HG03520 (cell line): Measurements from ENCODE around the gene MAB21L4.

Source experiments
- ATAC-seq: cut with Tn5 transposase; IDR thresholded peaks from one replicate; pipeline ENCODE4 v1.9.1; 2021; ENCODE audit warnings: mild to moderate bottlenecking, moderate library complexity; ENCODE audit not compliant: unreplicated experiment

Gene MAB21L4

DNA sequence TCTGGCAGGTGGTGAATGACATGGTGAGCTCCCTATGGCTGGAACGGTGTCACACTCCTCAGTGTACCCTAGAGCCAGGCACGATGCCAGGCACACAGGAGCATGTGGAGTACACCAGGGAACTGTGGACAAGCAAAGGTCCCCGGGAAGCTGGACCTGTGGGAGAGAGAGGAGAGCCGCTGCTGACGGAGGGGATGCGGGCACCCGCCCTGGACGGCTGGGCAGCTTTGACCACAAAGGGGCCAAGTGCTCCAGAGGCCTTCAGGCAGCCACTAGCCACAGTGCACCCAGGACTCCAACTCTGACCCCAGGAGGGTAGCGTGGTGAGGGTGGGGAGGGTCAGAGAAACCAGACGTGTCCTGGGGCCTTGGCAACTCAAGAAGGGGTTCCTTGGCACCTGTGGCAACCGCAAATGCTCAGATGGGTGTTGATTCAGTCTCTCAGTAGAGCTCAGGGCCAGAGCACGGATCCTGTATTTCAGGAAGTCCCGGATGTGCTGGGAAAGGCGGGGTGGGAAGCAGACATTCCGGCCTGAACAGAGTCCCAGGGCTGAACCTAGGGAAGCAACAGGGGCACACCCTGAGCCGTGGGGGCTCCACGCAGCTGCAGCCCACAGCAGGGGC lies 2.3 kb upstream of the MAB21L4 start:
- ATAC-seq: no peak

DNA sequence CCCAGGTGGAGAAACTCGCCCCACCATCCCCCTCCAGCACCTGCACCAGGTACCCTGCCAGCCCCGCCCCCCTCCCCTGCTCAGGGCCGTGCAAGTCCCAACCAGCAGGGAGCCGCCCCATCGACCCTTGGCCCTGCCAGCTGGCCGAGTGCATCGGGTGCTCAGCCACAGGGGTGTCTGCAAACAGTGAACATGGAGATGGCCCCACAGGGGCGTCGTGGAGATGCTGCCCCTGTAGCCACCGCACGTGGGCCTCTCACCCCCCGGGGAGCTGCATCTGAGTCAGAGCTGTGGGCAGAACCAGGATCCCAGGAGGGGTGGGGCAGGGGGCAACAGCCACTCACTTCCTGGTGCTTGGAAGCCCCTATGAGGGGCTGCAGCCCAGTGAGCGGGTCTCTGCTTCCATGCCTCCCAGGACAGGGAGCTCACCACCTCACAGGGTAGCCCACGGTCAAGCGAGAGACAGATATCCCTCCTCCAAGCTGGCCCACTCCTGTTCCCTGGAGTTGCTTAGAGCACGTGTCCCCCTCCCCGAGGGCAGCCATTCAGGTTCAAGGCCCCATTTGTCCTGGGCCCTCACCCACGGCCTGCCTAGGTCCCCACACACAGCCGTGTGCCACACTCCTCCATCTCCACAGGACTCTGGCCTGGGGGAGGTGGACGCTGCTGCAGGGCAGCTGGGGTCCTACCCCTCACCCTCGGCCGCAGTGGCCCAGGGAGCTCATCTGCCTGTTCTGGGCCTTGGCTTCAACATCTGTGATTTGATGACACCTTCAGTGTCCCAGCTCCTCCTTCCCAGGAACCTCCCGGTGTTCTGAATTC lies 1.1 kb upstream of the MAB21L4 start:
- ATAC-seq: no peak

DNA sequence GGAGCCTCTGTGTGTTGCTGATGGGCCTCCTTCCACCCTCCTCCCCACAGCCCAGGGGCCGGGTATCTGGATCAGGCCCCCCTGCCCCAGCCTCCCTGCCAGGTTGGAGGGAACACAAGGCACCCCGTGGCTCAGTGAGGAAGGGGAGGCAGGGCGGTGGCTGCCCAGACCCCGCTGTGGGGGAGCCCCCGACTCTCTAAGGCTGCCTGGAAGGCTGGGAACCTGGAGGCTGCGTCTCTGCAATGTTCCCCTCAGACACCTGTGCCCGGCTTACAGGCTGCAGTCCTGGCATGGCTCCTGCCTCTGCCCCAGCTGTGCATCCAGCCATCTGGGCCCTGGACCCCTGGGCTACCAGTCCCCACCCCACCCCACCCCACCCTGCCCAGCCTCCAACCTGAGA lies 438 bp upstream of the MAB21L4 start:
- no peak for ATAC-seq

DNA sequence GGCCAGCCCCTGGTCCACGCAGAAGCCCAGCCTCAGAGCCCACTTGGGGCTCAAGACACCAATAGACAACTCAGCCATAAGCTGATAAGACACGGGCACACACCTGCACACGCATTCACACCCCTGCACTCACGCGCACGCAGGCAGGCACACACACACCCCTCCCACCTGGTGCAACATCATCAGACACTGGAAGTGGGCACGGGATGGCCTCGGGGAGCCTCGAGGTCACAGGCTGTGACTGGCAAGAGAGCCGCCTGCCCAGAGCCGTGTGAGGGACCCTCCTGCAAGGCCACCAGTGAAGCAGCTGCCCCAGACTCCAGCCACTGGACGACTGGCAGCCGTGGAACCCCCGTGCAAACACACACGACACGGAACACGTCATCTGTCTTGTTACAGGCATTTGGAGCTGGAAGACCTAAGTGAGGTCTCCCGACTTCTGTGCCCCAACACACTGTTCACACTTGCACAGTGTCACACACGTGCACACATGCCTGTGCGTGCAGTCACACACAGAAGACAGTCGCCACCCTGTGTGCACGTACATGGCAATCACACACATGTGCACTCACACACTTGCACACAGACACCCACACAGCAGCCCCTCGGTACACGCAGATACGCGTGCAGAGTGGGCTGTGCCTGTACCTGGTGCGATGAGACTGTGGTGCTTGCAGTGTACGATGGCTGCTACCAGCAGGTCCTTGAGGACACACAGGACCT lies 959 bp downstream of the MAB21L4 start:
- ATAC-seq: no peak

DNA sequence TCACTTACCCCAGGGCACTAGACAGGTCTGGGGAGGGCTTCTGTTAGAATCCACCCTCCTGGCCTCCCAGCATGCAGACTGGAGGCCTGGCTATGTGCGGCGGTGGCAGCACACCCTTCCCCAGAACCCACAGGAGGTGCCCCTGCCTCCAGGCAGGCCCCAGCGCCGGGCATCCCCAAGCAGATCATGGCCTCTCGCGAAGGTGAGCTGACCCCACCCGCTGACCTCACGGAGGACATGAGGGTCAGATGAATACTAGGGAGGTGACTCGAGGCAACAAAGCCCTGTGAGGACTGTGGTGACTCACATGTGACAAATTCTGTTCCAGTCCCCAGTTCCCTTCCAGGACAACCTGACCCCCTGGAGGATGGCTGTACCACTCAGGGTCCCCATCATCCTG lies 1.9 kb downstream of the MAB21L4 start:
- no peak for ATAC-seq

DNA sequence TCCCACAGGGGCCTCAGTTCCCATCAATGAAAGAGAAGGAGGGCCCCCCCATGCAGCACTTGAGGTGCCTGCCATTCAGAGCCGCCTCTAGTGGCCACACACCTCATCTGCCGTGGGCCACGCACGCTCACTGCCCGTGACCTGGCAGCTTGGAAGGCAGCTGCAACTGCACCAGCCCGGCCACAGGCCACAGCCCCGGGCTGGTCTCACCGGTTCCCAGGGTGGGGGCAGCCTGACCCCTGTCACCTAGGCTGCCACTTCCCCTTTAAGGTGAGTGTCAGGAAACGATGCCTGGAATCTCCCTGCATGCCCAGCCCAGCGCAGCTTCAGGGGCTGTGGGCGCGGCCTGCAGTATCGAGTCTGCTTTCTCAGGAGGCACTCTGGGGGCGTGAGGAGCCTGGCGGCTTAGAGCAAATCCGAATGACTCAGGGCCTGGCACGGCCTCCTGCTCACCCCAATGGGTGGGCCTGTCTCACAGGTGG lies 2.6 kb downstream of the MAB21L4 start:
- ATAC-seq: no peak

DNA sequence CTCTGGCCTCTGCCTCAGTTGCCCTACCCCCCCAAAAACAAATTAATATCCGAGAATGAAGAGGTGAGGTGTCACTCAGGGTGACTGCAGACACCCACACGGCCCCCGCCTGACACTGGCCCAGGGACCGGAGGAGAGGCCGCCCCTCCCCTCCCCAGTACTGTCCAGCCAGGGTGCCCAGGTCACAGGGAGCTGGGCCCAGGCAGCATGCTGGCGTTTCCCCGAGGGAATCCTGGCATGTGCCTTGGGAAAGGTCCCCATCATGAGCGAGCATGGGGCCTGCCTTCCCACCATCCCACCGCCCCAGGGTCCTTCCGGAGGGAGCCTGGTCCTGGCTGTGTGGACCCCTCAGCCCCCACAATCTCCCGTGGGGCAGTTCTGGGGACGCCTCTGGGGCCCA lies 3.0 kb downstream of the MAB21L4 start:
- no peak for ATAC-seq

DNA sequence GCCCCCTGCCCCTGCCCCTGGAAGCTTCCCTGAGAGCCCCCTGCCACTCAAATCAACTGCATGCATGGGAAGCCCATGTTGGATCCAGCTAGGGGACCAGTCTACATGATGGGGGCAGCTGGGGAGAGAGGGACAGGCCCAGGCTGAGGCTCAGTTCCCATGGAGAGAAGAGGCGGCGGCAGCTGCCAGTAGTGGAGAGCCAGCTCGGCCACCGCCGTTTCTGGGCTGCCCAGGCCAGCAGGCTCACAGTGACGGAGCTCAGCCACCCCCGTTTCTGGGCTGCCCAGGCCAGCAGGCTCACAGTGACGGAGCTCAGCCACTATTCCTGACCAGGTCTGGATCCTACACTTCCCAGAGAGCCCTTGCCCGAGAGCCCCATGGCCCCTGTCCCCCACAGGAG lies 3.6 kb downstream of the MAB21L4 start:
- ATAC-seq: no peak

DNA sequence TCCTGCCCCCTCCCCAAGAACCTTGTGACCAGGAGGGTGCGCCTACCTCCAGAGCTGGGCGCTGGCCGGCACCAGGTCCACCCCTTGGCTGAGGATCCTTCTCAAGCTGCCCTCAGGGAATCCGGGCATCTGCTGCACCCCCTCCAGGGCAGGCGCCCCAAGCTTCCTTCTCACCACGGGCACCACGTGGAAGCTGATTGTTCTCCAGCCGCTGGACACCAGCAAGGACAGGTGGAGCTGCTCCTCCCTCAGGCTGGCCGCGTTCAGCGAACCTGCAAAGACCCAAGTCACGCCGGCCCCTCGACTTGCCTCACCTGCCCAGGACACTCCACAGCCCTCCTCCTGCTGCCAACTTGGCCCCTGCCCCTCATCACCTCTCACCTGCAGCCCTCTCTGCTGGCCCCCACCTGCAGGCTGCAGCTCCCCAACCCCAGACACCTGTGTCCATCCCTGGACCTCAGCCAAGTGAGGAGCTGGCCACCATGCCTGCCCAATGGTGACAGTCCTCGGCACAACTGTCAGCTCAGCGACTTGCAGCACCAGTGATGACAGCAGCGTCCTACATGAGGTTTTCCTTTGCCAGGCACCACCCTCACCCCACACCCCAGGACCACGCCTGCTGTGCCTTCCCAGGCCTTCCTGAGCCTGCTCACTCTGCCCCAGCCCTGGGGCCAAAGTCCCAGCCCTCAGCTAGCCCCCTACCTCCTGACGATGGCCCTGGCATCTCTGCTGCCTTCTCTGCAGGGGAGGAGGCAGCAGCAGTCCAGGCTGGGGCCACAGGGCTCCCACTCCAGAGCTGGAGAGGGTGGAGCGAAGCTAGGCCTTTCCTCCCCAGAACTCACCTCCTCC lies 4.2 kb downstream of the MAB21L4 start:
- no peak for ATAC-seq

DNA sequence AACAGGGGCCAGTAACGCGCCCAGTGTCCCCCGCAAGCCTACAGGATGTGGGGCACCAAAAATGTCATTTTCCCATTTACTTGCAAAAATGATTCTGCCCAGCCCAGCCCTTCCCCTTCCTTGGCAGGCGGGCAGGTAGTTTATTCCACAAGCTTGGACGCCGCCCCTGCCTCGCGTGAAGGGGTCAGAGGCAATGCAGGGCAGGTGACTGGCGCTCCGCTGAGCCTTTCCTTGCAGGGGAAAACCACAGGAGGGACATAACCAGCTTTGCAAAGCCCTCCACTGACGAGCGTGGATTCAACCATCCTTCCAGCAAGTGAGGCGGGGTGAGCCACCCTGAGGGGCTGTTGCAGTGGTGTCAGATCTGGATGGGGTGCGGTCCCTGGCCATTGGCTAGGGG lies 5.3 kb downstream of the MAB21L4 start:
- ATAC-seq: no peak

DNA sequence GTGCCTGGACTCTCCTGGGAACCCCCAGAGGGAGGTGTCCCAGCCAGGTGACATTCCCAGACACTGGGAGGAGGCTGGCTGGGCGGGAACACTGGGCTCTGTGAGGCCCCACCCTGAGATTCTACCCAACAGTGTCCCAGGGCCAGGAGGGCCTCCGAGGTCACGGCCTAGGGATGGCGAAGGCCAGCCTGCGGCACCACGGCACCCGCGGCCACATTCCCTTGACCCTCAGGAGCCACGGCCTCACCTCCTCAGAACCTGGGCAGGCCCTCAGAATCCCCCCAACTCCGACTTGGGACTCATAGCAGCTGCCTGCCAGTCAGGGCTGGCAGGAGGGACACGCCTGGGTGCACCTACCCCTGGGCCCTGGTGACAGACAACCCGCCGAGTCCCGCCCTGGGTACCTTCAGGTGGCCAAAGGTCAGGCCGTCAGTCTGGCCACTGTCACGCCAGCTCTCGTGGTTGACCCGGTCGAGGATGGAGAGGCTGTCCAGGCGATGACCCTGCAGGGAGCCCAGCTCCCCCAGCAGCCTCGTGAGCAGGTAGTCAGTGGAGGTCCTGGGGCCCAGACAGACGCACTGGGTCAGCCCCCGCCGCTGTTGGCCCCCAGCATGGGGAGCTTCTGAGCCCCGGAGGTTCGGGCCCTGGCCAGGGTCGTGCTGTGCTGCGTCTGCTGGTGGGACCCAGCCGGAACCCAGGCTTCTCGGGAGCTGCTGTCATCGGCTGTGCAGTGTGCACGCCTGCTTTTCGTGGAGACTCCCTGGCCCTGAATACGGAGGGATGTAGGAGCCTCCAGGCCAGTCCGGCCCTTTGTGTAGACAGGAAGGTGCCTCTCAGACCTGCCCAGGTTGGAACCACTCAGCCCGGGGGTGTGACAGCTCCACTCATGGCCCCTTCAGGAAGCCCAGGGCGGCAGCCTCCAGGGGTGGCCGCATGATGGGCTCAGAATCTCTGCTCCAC lies 6.1 kb downstream of the MAB21L4 start:
- ATAC-seq: no peak

DNA sequence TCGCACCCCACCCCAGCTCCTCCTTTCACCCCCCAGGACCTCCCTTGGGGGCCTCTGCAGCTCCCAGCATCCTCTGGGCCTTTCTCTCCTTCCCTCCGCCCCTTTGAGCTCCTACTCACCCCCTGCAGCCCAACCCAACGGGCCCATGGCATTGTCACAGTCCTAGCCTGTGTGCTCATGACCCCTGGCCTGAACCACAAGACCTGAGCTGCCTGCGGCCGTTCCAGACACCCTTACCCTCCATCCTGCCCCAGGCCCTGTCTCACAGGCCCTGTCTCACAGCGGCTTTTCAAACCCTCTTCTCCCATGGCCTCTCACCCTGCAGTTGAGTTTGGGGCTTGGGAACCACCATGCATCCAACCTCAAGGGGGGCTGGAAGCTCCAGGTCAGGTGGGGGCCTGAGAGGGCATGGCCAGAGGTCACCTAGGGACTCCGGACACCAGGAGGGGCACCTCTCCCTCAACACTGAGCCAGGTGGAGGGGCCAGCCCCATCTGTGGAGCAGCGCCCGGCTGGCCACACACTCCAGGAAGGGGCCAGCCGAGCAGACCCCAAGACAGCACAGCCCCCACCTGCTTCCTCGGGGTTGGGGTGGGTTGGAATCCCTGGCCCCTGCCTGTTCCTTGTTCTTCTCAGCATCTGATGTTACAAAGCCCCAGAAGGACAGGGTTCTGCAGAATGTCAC lies 6.9 kb downstream of the MAB21L4 start:
- ATAC-seq: no peak

DNA sequence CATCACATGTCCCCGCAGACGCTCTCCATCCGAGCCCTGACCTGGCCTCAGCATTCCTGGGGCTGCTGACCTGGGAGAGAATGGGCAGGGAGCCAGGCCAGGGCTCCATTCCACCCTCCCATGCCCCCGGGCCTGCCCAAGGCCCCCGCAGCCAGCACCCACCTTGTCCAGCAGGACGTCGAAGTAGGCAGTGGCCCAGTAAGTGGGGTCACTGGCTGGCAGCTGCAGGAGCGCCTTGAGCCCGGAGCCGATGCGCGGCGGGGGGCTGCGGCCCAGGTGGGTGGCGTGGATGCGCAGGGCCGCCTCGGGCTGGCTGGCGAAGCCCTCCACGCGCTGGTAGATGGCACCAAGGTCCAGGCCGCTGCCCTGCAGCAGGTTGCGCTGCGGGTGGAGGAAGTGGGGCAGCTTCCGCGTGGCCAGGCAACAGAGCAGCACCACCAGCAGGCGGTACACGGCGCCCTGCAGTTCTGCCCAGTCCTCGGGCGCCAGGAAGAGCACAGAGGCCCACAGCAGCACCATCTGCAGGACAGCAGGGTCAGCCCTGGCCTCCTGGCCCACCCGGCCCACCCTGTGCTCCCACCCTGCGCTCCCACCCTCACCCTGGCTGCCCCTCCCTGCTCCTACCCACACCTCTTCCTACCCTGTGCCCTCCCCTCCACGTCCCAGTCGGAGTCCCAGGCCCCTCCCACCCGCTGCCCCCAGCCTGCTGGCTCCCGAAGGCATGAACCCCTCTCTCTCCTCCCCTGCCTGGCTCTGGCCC lies 7.6 kb downstream of the MAB21L4 start:
- no peak for ATAC-seq

DNA sequence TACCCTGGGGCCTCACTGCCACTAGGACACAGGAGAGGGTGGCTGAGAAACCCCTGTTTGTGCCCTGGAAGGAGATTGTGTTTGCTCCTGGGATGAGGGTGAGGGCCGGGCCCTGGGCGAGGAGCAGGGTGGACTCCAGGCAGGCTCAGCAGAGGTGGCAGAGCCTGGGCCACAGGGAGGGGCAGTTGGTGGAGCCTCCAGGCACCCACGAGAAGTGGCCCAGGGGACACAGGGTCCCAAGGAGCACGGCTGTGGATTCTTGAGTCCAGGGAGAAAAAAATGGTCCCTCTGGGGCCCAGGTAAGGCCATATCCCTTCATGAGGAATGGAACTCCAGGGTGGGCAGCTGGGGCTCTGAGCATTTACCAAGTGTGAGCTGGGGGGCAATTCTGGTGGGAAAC lies 8.3 kb downstream of the MAB21L4 start:
- ATAC-seq: no peak

DNA sequence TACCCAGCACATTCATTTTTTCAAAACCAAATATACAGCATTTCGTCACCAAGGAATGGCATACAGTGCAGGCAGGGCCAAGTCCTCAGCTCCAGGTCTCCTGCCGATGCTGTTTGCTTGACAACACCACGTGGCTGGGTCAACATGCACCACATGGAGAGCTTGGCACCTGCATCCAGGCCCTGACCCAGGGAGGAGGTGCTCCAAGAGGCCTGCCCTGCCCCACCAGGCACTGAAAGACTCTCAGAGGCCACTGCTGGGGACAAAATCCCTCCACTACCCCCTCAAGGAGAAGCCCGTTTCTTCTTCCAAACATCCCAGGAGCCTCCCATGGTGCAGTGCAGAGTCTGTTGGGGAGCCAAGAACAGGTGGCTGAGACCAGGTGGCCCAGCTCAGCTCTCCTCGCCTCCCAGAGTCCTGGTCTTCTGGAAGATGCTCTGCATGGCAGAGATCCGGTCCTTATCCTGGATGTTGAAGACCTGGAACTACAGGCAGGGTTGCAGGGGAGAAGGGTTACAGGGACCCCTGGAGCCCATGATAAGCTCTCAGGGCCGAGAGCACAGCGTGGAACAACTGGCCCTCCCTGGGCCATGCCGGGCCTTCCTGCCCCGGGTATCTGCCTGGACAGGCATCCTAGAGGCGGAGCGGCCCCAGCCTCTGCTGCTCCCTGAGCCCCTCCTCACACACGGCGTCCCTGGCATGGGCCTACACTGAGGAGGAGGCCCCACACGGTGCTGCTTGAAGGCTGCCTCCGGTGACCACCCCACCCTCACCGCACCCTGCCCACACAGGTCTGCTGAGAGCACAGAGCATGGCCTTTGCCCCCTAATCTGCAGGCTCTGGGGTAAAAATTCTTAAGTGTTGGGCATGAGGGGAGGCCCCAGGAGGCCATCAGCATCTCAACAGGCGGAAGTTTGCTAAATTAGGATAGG lies 9.0 kb downstream of the MAB21L4 start:
- ATAC-seq: no peak

DNA sequence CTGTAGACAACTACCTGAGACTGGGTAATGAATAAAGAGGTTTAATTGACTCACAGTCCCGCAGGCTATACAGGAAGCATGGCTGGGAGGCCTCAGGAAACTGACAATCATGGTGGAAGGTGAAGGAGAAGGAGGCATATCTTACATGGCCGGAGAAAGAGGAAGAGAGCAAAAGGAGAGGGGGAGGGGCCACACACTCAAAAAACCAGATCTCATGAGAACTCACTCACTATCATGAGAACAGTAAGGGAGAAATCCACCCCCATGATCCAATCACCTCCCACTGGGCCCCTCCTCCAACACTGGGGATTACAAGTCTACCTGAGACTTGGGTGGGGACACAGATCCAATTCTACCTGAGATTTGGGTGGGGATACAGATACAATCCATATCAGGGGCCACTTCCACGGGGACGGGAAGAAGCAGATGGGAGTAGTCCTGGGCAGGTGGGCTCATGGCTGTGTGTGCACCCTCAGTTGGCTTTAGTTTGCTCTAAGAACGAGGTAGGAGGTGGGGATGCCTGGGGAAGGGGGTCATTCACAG lies 9.9 kb downstream of the MAB21L4 start:
- ATAC-seq: no peak

DNA sequence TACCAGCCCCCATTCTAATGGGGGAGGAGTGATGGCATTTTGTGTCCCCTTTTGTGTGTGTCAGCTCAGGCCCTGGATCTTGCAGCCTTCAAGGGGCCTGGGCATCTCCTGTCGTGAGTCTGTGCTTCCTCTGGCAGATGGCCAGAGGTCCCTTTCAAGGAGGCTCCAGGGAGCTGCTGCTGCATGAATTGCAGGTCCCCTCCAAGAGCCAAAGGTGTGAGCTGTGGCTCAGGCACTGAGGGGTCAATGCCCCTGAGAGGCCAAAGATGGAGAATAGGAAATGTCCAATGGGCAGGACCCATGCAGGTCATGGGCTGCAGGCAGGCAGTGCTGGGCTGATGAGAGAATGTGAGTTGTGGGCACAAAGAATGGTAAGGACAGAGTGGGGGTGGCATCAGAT lies 10.4 kb downstream of the MAB21L4 start:
- no peak for ATAC-seq
